Esophagus muscularis mucosa (tissue), 4 donors: ENCODE measurements around the gene NFATC4.

ENCODE experiments used
- EP300 ChIP-seq: sonication (generic); formaldehyde crosslinking; IDR thresholded peaks from one replicate; pipeline ENCODE4 v1.6.1; 2017; ENCODE audit warnings: antibody characterized with exemption
- POLR2A ChIP-seq: fragments of 450-650 bp; IDR thresholded peaks from one replicate; pipeline ENCODE4 v1.6.1; 2017; ENCODE audit warnings: antibody characterized with exemption, moderate library complexity, mild to moderate bottlenecking, low read depth
- POLR2AphosphoS5 ChIP-seq, 2 donors: sonication (generic); formaldehyde crosslinking; IDR thresholded peaks; one replicate each; pipeline ENCODE4 v1.6.1; 2017; ENCODE audit warnings: antibody characterized with exemption in 2 of 2
- TF ChIP-seq, protein P1 (sequence below), 3 experiments: fragments of 200-600 bp in 2 of 3; fragments of 450-650 bp in 1 of 3; sonication (generic) in 2 of 3; IDR thresholded peaks; one replicate each; pipeline ENCODE4 v1.5.1; 2017 to 2019; ENCODE audit warnings: antibody characterized with exemption in 3 of 3, mild to moderate bottlenecking in 2 of 3, moderate library complexity in 1 of 3

DNA sequence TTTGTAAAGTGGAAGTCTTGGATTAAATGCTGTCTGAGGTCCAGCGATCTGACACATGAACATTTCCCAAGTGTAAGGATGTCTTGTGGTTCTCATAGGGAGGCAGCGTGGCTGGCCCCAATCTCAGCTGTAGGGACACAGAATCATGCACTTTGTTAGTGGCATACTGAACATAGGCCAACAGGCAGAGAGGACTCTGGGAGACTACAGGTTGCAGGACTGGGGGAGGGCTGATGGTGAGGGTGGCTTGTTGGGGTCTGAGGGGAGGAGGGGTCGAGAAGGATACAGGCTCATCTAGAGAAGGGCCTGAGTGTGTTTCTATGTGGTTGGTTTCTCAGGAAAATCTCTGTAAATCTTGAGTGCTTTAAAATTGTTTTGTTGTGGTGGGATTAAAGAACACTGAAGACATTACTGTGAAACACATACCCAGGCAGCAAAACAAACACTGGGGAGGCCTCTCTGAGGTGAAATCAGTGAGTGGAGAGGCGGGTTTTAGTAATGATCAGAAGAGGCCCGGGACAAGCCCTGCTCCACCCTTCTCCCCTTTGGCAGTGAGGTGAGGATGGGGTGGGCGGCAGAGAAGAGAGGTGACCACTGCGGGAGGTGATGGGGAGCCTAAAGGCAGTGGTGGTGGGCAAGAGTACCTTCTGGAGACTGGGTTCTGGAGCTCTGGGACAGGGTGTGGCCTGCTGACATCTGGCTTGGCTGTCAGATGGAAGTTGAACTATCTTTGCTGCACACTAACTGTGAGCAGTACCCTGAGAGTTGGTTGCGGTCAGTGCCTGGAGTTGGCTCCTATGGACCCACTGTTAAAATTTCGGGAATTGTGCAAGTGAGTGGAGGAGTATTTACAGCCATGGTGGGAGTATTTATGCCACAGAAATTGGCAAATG is 34.1 kb downstream of the NFATC4 start:
- TF ChIP-seq POLR2A (no peak), POLR2AphosphoS5 (IDR thresholded peaks at IDR 0.05) (no peak), EP300 (no peak)
- TF ChIP-seq, protein P1, sequence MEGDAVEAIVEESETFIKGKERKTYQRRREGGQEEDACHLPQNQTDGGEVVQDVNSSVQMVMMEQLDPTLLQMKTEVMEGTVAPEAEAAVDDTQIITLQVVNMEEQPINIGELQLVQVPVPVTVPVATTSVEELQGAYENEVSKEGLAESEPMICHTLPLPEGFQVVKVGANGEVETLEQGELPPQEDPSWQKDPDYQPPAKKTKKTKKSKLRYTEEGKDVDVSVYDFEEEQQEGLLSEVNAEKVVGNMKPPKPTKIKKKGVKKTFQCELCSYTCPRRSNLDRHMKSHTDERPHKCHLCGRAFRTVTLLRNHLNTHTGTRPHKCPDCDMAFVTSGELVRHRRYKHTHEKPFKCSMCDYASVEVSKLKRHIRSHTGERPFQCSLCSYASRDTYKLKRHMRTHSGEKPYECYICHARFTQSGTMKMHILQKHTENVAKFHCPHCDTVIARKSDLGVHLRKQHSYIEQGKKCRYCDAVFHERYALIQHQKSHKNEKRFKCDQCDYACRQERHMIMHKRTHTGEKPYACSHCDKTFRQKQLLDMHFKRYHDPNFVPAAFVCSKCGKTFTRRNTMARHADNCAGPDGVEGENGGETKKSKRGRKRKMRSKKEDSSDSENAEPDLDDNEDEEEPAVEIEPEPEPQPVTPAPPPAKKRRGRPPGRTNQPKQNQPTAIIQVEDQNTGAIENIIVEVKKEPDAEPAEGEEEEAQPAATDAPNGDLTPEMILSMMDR (IDR thresholded peaks at IDR 0.05) = no peak
